IMR-90 (cell line): Measurements from ENCODE around the gene NCOA3. TPM values are rescaled to one million over a fixed set of nuclear protein-coding genes. Genes with fewer than 3 reads are reported as not detected.

Experiments used
- ATAC-seq: fragments of 200-7000 bp; cut with Tn5 transposase; 2 replicates; pipeline ENCODE4 v1.9.1; 2020; ENCODE audit warnings: low read depth, mild to moderate bottlenecking, moderate library complexity
- BruUV-seq: library from RNA; stranded (reverse); fragments of 400-500 nt; replicated peaks from 2 replicates; lab custom pipeline; 2021; lab: Mats Ljungman, UMichigan
- CTCF ChIA-PET: fragments of 300-600 bp; formaldehyde crosslinking; extraction: SDS; loops from one replicate; lab custom pipeline; 2021; ENCODE audit warnings: antibody characterized with exemption; lab: Yijun Ruan, JAX
- POLR2A ChIA-PET: fragments of 300-600 bp; sonication (Branson Sonifier 250); formaldehyde crosslinking; loops from one replicate; lab custom pipeline; 2022; ENCODE audit warnings: antibody characterized with exemption; ENCODE audit not compliant: unreplicated experiment; lab: Charles Lee
- DNase-seq: peaks from one replicate; pipeline ENCODE4 v3.0.0; 2013
- H2AFZ ChIP-seq: replicated peaks from 2 replicates; pipeline ENCODE3; 2013; ENCODE audit warnings: low read length, mild to moderate bottlenecking; ENCODE audit not compliant: poor library complexity
- H2AK5ac ChIP-seq: 2 replicates; pipeline ENCODE4 v1.6.1; 2013; ENCODE audit warnings: low read depth, low read length, inconsistent platforms
- H2AK9ac ChIP-seq: replicated peaks from 2 replicates; pipeline ENCODE3; 2013; ENCODE audit warnings: mild to moderate bottlenecking, low read depth, low read length, moderate library complexity; ENCODE audit not compliant: poor library complexity
- H2BK120ac ChIP-seq: 2 replicates; pipeline ENCODE4 v1.6.1; 2013; ENCODE audit warnings: low read depth, low read length, inconsistent platforms
- H2BK15ac ChIP-seq: 3 replicates; pipeline ENCODE4 v1.6.1; 2013; ENCODE audit warnings: low read depth, low read length, inconsistent platforms
- H2BK20ac ChIP-seq: 2 replicates; pipeline ENCODE4 v1.6.1; 2013; ENCODE audit warnings: low read depth, mild to moderate bottlenecking, inconsistent platforms, low read length, moderate library complexity
- H2BK5ac ChIP-seq: 2 replicates; pipeline ENCODE4 v1.6.1; 2013; ENCODE audit warnings: mild to moderate bottlenecking, low read depth, low read length, inconsistent platforms; ENCODE audit not compliant: poor library complexity, severe bottlenecking
- H3K14ac ChIP-seq: replicated peaks from 2 replicates; pipeline ENCODE4 v1.6.1; 2013; ENCODE audit warnings: low read depth, low read length, inconsistent platforms
- H3K18ac ChIP-seq: 2 replicates; pipeline ENCODE4 v1.6.1; 2013; ENCODE audit warnings: low read depth, low read length, control low read depth
- H3K23ac ChIP-seq: 2 replicates; pipeline ENCODE4 v1.6.1; 2013; ENCODE audit warnings: low read depth, low read length, inconsistent platforms
- H3K27ac ChIP-seq: 2 replicates; pipeline ENCODE4 v1.5.1; 2013; ENCODE audit warnings: mild to moderate bottlenecking, control low read depth, low read length; ENCODE audit not compliant: insufficient read depth
- H3K27me3 ChIP-seq: 2 replicates; pipeline ENCODE4 v1.6.1; 2013; ENCODE audit warnings: low read length; ENCODE audit not compliant: control insufficient read depth, insufficient read depth
- H3K36me3 ChIP-seq: 2 replicates; pipeline ENCODE4 v1.6.1; 2013; ENCODE audit warnings: low read length, mixed read lengths; ENCODE audit not compliant: control insufficient read depth, insufficient read depth
- H3K4ac ChIP-seq: 2 replicates; pipeline ENCODE4 v1.6.1; 2013; ENCODE audit warnings: low read depth, low read length, inconsistent platforms
- H3K4me1 ChIP-seq: 2 replicates; pipeline ENCODE4 v1.6.1; 2013; ENCODE audit warnings: low read length, mixed read lengths; ENCODE audit not compliant: control insufficient read depth, insufficient read depth
- H3K4me2 ChIP-seq: 2 replicates; pipeline ENCODE4 v1.6.1; 2013; ENCODE audit warnings: low read depth, mild to moderate bottlenecking, control low read depth, low read length, moderate library complexity
- H3K4me3 ChIP-seq: 2 replicates; pipeline ENCODE4 v1.5.1; 2013; ENCODE audit warnings: low read depth, mild to moderate bottlenecking, control low read depth, low read length, moderate library complexity; ENCODE audit not compliant: insufficient read depth
- H3K56ac ChIP-seq: 2 replicates; pipeline ENCODE4 v1.6.1; 2013; ENCODE audit warnings: low read length, inconsistent platforms; ENCODE audit not compliant: insufficient read depth; ENCODE audit errors: extremely low read depth
- H3K79me1 ChIP-seq, 2 experiments: 2 replicates each; pipeline ENCODE4 v1.6.1; 2013; ENCODE audit warnings: low read length in 2 of 2, inconsistent platforms in 1 of 2, low read depth in 1 of 2
- H3K9ac ChIP-seq: 2 replicates; pipeline ENCODE4 v1.6.1; 2013; ENCODE audit warnings: low read depth, low read length, control low read depth
- H3K9me1 ChIP-seq: 2 replicates; pipeline ENCODE4 v1.6.1; 2013; ENCODE audit warnings: low read length, inconsistent platforms; ENCODE audit not compliant: insufficient read depth
- H3K9me3 ChIP-seq: 2 replicates; pipeline ENCODE4 v1.6.1; 2013; ENCODE audit warnings: low read length; ENCODE audit not compliant: control insufficient read depth, insufficient read depth
- H4K20me1 ChIP-seq: 2 replicates; pipeline ENCODE4 v1.6.1; 2013; ENCODE audit warnings: low read length, inconsistent platforms; ENCODE audit not compliant: insufficient read depth
- H4K5ac ChIP-seq: 2 replicates; pipeline ENCODE4 v1.6.1; 2013; ENCODE audit warnings: mild to moderate bottlenecking, low read depth, low read length, control low read depth
- H4K8ac ChIP-seq, 2 experiments: 2 replicates each; pipeline ENCODE4 v1.6.1; 2013; ENCODE audit warnings: low read depth in 2 of 2, low read length in 2 of 2, control low read depth in 1 of 2, inconsistent platforms in 1 of 2
- H4K91ac ChIP-seq: 2 replicates; pipeline ENCODE4 v1.6.1; 2013; ENCODE audit warnings: low read depth, low read length, inconsistent platforms; ENCODE audit not compliant: insufficient read depth
- BHLHE40 ChIP-seq: fragments of 150-350 bp; IDR thresholded peaks from 2 replicates; pipeline ENCODE4 v1.6.1; 2016; ENCODE audit warnings: mild to moderate bottlenecking, low read depth, low read length
- CHD1 ChIP-seq: IDR thresholded peaks from 2 replicates; pipeline ENCODE4 v1.6.1; 2012; ENCODE audit warnings: low read depth, low read length, improper control_type of control experiment
- MAZ ChIP-seq: IDR thresholded peaks from 2 replicates; pipeline ENCODE4 v1.6.1; 2012; ENCODE audit warnings: low read depth, mild to moderate bottlenecking, low read length, improper control_type of control experiment, moderate library complexity, borderline replicate concordance
- RAD21 ChIP-seq: IDR thresholded peaks from 2 replicates; pipeline ENCODE4 v1.6.1; 2012; ENCODE audit warnings: low read length, improper control_type of control experiment
- WGBS, 2 experiments: methylation state at CpG; one replicate each; pipeline versions ENCODE4 v1.1.5 to v1.1.7; 2013; ENCODE audit warnings: missing lambda C conversion rate in 2 of 2; ENCODE audit not compliant: insufficient read length in 1 of 2; ENCODE audit errors: extremely low coverage in 2 of 2; 5-methylcytosine and 5-hydroxymethylcytosine counted together
- dilution Hi-C: fragments of 300-500 bp; cut with HindIII; formaldehyde crosslinking; loops from one replicate; pipeline ENCODE4 v1.14.3; 2018; ENCODE audit warnings: low sequenced_read_pairs; ENCODE audit not compliant: unreplicated experiment
- in situ Hi-C: fragments of 300-500 bp; cut with MboI; formaldehyde crosslinking; loops from 3 replicates; pipeline ENCODE4 v1.14.3; 2019; ENCODE audit warnings: low sequenced_read_pairs, inconsistent platforms, mixed read lengths
- intact Hi-C: fragments of 100-400 bp; cut with micrococcal nuclease; formaldehyde crosslinking; loops from 2 replicates; pipeline ENCODE4 v1.10.0; 2022
- polyA plus RNA-seq, 3 experiments: library from polyadenylated mRNA; depleted of rRNA; stranded (reverse); fragments of >200 nt; gene quantifications; 2 replicates each; pipeline ENCODE4 v1.2.3, GENCODE V29; 2012; ENCODE audit warnings: low replicate concordance in 1 of 3
- total RNA-seq: library from RNA; depleted of rRNA; stranded (reverse); fragments of >200 nt; gene quantifications from 2 replicates; pipeline ENCODE4 v1.2.3, GENCODE V29; 2012

Gene NCOA3
- total and polyA plus RNA-seq, 2 of the 4 experiments (the other 2 are of a cell fraction): 8.8 to 29.0 TPM

DNA sequence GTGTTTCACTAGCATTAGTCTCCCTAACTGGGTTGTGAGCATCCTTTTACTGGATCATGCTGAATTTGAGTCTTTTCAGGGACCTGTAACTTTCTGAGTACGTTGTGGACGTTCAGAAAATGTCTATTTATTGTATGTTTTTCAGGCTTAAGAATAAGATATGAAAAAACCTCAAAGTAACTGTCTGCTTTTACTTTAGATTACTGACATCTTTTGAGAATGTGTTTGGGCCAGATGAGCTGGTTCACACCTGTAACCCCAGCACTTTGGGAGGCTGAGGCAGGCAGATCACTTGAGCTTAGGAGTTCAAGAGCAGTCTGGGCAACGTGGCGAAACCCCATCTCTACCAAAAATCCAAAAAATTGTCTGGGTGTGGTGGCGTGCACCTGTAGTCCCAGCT lies 32.7 kb downstream of the NCOA3 start:
- Histone ChIP-seq H3K18ac (no peak overlapping the region), H4K8ac (no peak overlapping the region), H3K56ac (no peak overlapping the region), H2AK5ac (no peak overlapping the region), H3K9me1 (peaks cover 8% of the 10 kb centered on the region; the same call in 1 of the 2 replicates), H3K79me1 (peaks cover 21 to 56% of the 10 kb centered on the region in 2 experiments), H4K91ac (no peak overlapping the region), H3K14ac (no peak overlapping the region), H2AFZ (no peak overlapping the region), H3K27ac (no peak overlapping the region), H3K4me3 (no peak overlapping the region), H2AK9ac (no peak overlapping the region), H4K20me1 (peaks cover 20% of the 10 kb centered on the region), H3K4me1 (peaks cover 2% of the 10 kb centered on the region; the same call in 1 of the 2 replicates), H3K9ac (no peak overlapping the region), H3K23ac (no peak overlapping the region), H3K9me3 (no peaks in the 10 kb centered on the region), H3K27me3 (no peaks in the 10 kb centered on the region), H3K36me3 (peaks cover 1% of the 10 kb centered on the region; the same call in 1 of the 2 replicates), H2BK20ac (no peak overlapping the region), H2BK5ac (no peak overlapping the region), H2BK120ac (no peak overlapping the region), H4K5ac (no peak overlapping the region), H2BK15ac (no peak overlapping the region), H3K4ac (no peak overlapping the region), H3K4me2 (no peak overlapping the region)
- TF ChIP-seq MAZ (no peak), CHD1 (no peak), RAD21 (no peak), BHLHE40 (no peak)
- POLR2A ChIA-PET: no interaction called here
- intact Hi-C loops (no loop called here), in situ Hi-C loops (no loop called here), dilution Hi-C loops (no loop called here)
- CTCF ChIA-PET: no interaction called here
- ATAC-seq (no peak), DNase-seq (no peak)
- no TSS peak for BruUV-seq
- no CpG with 5 or more reads among the region's 5 CpGs for WGBS, 2 experiments
